Activated CD8-positive, alpha-beta T cell treated with anti-CD3 and anti-CD28 coated beads for 36 hours (primary cell): Measurements from ENCODE around the gene NUF2. TPM values are rescaled to one million over a fixed set of nuclear protein-coding genes. Genes with fewer than 3 reads are reported as not detected.

Experiments
- ATAC-seq: fragments of 200-7000 bp; cut with Tn5 transposase; one replicate; pipeline ENCODE4 v1.10.0; 2021; ENCODE audit warnings: mild to moderate bottlenecking, moderate library complexity
- CTCF ChIA-PET: fragments of 350-600 bp; sonication (Branson Sonifier 250); formaldehyde crosslinking; loops from one replicate; lab custom pipeline; 2021; ENCODE audit warnings: antibody characterized with exemption; lab: Charles Lee
- POLR2A ChIA-PET: fragments of 350-600 bp; sonication (Branson Sonifier 250); formaldehyde crosslinking; loops from one replicate; lab custom pipeline; 2021; ENCODE audit warnings: antibody characterized with exemption; lab: Charles Lee
- DNase-seq: peaks from one replicate; pipeline ENCODE4 v3.0.0-alpha.2; 2020
- H3K27ac Mint-ChIP-seq: one replicate; pipeline ENCODE4 v1.8.0; 2021; ENCODE audit warnings: mild to moderate bottlenecking, mixed read lengths
- H3K27me3 Mint-ChIP-seq: one replicate; pipeline ENCODE4 v1.8.0; 2021; ENCODE audit warnings: mixed read lengths
- H3K36me3 Mint-ChIP-seq: one replicate; pipeline ENCODE4 v1.8.0; 2021; ENCODE audit warnings: low read depth, mixed read lengths
- H3K4me1 Mint-ChIP-seq: one replicate; pipeline ENCODE4 v1.8.0; 2021; ENCODE audit warnings: low read depth, mixed read lengths
- H3K4me3 Mint-ChIP-seq: one replicate; pipeline ENCODE4 v1.8.0; 2021; ENCODE audit warnings: mild to moderate bottlenecking, moderate library complexity, mixed read lengths
- H3K9me3 Mint-ChIP-seq: one replicate; pipeline ENCODE4 v1.8.0; 2021; ENCODE audit warnings: mixed read lengths
- intact Hi-C: fragments of 100-400 bp; cut with micrococcal nuclease; formaldehyde crosslinking; loops from one replicate; pipeline ENCODE4 v1.10.0; 2022
- total RNA-seq, 2 experiments: library from RNA; stranded (reverse); gene quantifications; one replicate each; pipeline ENCODE4 v1.2.3, GENCODE V29; 2021
- TF ChIP-seq, protein P1 (sequence below): fragments of 200-600 bp; IDR thresholded peaks from one replicate; pipeline ENCODE4 v1.8.0; 2022; ENCODE audit warnings: antibody characterized with exemption, mild to moderate bottlenecking

Gene NUF2
- total RNA-seq, 2 experiments from 2014 or later: 49.9 to 54.6 TPM

DNA sequence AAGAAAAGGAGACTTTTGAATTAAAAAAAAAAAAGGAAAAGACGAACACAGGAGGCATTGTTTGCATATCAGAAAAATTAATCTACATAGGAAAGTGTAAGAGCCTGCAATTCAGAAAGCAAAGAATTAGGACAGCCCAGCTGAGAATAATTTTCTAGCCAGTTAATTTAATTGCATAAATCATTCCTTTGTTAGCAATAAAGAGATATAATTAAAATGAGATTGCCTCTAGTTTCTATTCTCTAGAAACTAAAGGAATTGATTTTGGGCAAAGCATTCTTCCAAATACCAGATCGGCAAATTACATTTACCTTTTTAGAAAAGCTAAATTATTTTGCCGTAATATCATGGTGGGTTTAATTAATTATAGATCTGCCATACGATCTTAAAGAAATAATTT lies 46.0 kb downstream of the NUF2 start:
- TF ChIP-seq, protein P1, sequence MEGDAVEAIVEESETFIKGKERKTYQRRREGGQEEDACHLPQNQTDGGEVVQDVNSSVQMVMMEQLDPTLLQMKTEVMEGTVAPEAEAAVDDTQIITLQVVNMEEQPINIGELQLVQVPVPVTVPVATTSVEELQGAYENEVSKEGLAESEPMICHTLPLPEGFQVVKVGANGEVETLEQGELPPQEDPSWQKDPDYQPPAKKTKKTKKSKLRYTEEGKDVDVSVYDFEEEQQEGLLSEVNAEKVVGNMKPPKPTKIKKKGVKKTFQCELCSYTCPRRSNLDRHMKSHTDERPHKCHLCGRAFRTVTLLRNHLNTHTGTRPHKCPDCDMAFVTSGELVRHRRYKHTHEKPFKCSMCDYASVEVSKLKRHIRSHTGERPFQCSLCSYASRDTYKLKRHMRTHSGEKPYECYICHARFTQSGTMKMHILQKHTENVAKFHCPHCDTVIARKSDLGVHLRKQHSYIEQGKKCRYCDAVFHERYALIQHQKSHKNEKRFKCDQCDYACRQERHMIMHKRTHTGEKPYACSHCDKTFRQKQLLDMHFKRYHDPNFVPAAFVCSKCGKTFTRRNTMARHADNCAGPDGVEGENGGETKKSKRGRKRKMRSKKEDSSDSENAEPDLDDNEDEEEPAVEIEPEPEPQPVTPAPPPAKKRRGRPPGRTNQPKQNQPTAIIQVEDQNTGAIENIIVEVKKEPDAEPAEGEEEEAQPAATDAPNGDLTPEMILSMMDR: no peak
- H3K27me3 Mint-ChIP-seq: peaks cover 7% of the 10 kb centered on the region
- ATAC-seq: no peak
- H3K36me3 Mint-ChIP-seq: no peaks in the 10 kb centered on the region
- no peak overlapping the region for H3K4me3 Mint-ChIP-seq
- intact Hi-C loops: no loop called here
- H3K9me3 Mint-ChIP-seq: no peaks in the 10 kb centered on the region
- ChIA-PET POLR2A (no interaction called here), CTCF (interaction anchor here (1.3 kb wide), 1 partner anchor 9 kb away, joined by 4 read pairs; no protein-coding TSS in a partner anchor)
- DNase-seq: no peak
- no peaks in the 10 kb centered on the region for H3K4me1 Mint-ChIP-seq
- no peak overlapping the region for H3K27ac Mint-ChIP-seq

DNA sequence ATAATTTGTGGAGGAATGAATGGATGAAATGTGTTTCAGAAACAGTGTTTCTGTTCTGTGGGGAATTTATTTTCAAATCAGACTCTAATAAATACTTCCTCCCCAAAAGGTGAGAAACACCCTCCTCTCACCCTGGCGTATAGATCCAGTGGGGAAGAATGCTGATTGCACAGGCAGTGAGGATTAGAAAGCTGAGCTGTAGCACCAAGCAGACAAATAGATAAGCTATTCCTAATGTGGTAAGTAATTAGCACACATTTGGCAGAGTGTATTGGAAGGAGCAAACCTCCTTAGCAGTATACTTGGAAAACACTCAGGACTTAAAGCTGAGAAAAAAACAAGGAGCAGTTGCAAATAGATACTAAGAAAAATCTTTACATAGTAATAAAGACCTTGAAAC lies 50.8 kb downstream of the NUF2 start:
- H3K9me3 Mint-ChIP-seq: no peaks in the 10 kb centered on the region
- H3K27me3 Mint-ChIP-seq: peaks cover 13% of the 10 kb centered on the region
- intact Hi-C loops: no loop called here
- ChIA-PET POLR2A (no interaction called here), CTCF (interaction anchor here (0.9 kb wide), 1 partner anchor 13 kb away, joined by 3 read pairs; no protein-coding TSS in a partner anchor)
- H3K4me3 Mint-ChIP-seq: no peak overlapping the region
- H3K36me3 Mint-ChIP-seq: no peaks in the 10 kb centered on the region
- H3K27ac Mint-ChIP-seq: no peak overlapping the region
- no peaks in the 10 kb centered on the region for H3K4me1 Mint-ChIP-seq
- DNase-seq (no peak), ATAC-seq (no peak)
- TF ChIP-seq, protein P1: no peak

DNA sequence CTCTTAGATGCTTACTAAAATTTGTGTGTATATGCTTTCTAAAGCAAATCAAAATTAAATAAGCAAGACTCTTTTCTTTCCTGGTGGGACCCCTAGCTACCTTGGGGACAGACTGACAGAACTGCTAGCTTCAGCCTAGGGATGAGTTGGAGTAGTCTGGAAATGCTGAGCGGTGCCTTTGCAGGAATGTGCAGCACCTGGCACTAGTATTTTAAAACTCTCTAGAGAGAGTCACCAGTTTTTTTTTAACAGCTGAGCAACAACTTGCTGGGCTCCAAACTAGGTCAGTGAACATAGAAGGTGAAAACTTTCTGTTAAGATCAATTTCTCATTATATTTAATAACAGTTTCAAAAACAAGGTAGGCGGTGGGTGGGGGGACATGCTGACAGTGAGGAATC lies 56.8 kb downstream of the NUF2 start:
- H3K36me3 Mint-ChIP-seq: no peaks in the 10 kb centered on the region
- H3K4me1 Mint-ChIP-seq: no peaks in the 10 kb centered on the region
- POLR2A ChIA-PET: no interaction called here
- no peak for DNase-seq
- ATAC-seq: no peak
- CTCF ChIA-PET: no interaction called here
- no peak overlapping the region for H3K4me3 Mint-ChIP-seq
- intact Hi-C loops: no loop called here
- TF ChIP-seq, protein P1: no peak
- H3K27ac Mint-ChIP-seq: no peak overlapping the region
- H3K9me3 Mint-ChIP-seq: no peaks in the 10 kb centered on the region
- H3K27me3 Mint-ChIP-seq: peaks cover 21% of the 10 kb centered on the region

DNA sequence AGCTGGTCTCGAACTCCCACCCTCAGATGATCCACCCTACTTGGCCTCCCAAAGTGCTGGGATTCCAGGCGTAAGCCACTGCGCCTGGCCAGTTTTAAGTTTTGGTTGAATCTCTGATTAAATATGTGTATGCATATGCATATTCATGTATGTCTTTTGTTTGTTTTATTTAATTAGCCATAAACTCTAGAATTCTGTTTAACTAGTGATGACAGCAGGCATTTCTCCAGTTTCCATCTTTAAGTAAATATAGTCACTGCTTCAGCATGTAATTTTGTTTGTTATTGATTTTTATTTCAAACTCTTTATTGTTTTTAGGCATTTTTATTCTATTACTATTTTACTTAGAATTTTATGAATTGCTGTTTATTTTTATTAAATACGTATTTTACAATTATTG lies 58.0 kb downstream of the NUF2 start:
- DNase-seq (no peak), ATAC-seq (no peak)
- POLR2A ChIA-PET: no interaction called here
- CTCF ChIA-PET: no interaction called here
- Mint-ChIP-seq H3K4me1 (no peaks in the 10 kb centered on the region), H3K4me3 (no peak overlapping the region), H3K36me3 (no peaks in the 10 kb centered on the region), H3K9me3 (no peaks in the 10 kb centered on the region), H3K27me3 (peaks cover 23% of the 10 kb centered on the region), H3K27ac (no peak overlapping the region)
- intact Hi-C loops: no loop called here
- TF ChIP-seq, protein P1: no peak

DNA sequence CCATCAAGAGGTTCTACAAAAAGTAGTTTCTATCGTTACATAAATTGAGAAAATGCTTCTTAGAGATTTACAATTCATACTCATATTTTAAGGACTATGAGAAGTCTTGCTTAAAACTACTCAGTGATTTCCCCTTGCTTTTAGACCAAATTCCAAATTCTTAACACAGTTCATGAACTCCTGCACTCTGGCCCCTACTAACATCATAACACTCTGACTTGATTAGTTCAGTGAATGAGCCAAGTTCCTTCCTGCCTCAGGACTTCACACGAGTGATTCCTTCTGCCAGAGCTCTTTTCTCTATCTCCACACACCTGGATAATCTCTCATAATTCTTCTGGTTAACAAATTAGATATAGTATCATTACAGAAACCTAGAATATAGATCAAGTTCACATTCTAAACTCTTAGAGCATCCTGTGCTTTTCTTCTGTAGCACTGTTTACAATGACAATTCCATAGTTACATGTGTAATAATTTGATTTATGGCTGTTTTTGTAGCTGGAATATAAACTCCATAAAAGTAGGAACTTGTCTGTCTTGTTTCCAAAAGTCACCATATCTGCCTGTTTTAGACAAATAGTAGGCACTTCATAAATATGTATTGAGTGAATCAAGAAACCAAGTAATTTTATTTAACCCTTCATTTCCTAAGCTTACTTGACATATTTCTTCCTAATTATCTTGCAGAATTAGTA lies 59.9 kb downstream of the NUF2 start:
- ChIA-PET CTCF (no interaction called here), POLR2A (no interaction called here)
- no peak overlapping the region for H3K4me3 Mint-ChIP-seq
- H3K9me3 Mint-ChIP-seq: no peaks in the 10 kb centered on the region
- ATAC-seq (no peak), DNase-seq (no peak)
- TF ChIP-seq, protein P1: no peak
- intact Hi-C loops: no loop called here
- H3K4me1 Mint-ChIP-seq: no peaks in the 10 kb centered on the region
- H3K27me3 Mint-ChIP-seq: peaks cover 22% of the 10 kb centered on the region
- no peaks in the 10 kb centered on the region for H3K36me3 Mint-ChIP-seq
- H3K27ac Mint-ChIP-seq: no peak overlapping the region
